Stimulated activated CD4-positive, alpha-beta T cell treated with anti-CD3 and anti-CD28 coated beads, Interleukin-4, amount 100 ng/mL, for 24 hours (primary cell): ENCODE results near the gene SEMA6A.

Experiments
- DNase-seq: peaks from one replicate; pipeline ENCODE4 v3.0.0-alpha.2; 2020

SEMA6A gene

DNA sequence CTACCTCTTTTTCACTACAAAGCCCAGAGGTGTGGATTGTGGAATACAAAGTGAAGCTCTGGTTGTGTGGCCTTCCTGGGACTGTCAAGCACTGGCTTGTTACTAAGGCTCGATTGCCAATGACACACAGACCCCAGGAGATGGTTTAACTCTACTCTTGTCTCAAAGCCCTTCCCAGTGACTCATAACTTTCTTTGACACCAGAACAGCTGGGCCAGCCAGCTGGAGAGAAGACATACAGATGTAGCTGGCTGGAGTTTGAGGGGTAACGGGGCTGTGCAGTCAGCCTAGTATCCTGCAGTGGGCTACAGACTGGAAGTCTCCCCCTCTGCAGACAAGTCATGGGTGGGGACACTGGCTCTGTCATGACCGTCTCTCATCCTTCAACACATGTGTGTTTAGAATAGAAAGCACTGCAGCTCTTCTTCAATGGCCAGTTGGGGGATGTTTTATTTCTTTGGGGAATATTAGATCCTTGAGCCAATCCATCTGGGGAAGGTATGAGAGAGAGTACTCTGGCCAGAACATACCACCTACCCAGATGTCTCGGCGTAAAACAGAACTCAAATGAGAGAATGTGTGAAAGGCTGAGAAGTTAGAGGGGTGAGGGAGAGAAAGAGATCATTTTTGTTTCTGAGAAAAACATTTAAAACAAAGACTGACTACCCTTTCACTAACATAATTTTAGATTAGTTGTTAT, 53.3 kb downstream of the SEMA6A start:
- DNase-seq = no peak

DNA sequence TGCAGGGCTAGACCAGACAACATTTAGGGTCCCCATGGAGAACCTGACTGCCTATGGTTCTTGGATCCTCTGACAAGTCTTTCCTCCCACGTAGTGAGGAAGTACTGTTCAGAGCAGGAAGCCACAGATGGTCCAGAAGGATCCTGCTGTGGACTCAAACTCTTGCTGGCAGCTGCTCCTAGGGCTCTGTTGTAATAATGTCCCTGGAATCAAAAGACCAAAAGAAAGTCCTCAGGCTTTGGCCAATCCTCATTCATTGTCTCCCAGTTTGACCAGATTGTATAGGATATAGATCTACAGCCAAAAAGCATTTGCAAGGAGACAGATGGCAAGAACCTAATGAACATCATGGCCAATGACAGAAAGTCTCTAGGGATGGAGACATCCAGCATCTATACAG, 53.9 kb downstream of the SEMA6A start:
- no peak for DNase-seq

DNA sequence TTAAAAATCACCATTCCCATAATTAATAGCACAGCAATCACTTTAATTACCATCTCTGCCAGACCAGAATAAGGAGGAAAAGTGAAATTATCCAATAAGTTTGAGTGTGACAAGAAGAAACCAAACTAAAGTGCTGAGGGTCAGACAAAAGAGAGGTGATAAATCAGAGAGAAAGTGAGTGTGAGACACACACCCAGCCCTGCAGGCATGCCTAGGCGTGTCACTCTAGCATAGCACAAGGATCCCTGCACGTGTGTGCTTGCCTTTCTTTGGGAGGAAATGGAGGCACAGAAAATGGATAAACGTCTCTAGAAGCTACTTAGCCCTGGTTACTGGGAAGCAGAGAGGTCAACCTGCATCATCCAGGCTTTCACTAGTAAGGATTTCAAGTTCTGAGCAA, 56.2 kb downstream of the SEMA6A start:
- no peak for DNase-seq

DNA sequence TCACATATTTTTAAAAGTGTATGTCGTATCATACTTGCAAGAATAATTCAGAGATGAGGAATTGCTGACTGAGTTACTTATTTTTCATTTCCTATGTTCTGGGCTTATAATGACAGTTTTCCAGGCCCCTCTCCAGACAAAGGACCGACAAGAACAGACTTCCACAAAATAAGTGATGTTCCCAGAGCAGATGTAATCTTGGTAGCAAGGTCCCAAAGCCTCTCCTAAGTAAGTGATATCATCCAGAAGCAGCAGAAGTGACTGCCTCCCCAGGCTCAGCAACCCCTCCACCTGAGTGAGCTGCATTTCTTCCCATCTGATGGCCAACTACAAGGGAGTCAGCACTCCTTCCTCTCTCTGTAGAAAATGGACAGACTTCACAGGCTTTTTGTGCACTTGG, 57.1 kb downstream of the SEMA6A start:
- no peak for DNase-seq

DNA sequence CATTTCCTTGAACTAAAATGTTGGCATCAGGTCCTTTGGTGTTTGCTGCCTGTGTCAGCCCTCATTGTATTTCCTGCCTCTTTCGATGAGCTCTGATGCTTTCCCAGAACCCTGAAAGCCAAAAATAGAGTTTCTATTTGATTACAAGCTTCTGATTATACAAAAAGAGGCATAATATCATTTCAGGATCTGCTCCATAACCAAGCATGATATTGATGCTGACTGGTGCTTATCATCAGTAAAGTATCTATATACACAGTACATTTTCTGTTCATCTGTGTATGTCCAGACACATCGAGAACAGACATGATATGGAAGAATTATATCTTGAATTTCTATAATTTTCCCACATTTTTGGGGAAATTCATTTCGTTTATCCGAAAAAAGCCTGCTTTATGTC, 58.6 kb downstream of the SEMA6A start:
- DNase-seq = no peak

DNA sequence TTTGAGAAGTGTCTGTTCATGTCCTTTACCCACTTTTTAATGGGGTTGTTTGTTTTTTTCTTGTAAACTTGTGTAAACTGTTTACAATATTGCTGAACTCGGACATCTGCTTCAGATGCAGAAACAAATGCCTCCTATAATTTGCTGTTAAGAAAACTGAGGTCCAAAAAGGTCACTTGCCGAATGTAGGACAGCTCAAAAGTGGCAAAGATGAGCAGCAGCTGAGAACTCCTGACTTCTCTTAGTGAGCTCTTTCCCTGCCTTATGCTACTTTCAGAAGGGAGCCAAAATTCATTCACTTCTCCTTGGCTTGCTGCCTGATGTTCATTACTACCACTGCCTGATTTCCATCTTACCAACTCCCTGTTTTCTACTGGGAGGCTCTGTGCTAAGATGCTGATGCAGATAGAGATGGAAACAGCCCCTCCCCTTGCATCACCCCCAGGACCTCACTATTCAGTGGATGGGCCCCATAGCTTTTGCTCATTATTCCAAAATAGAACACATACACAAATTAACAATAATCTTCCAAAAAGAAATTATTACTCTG, 60.1 kb downstream of the SEMA6A start:
- no peak for DNase-seq

DNA sequence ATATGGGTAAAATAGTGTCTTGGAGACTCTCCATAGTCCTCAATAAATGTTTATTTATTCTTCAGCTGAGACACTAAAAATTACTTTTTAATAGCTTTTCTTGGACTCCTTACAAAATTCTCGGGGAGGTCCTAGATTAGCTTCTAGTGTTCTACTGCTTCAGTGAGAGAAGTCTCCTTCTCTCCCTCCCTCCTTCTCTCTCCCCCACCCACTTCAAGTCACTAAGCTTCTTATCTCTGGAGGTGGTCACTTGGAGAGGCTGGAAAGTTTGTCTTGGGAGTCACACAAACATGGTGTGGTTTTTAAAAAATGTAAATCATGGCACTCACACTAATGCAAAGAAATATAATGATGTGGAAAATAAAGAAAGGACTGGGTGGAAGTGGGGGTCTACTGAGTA, 64.1 kb downstream of the SEMA6A start:
- no peak for DNase-seq

DNA sequence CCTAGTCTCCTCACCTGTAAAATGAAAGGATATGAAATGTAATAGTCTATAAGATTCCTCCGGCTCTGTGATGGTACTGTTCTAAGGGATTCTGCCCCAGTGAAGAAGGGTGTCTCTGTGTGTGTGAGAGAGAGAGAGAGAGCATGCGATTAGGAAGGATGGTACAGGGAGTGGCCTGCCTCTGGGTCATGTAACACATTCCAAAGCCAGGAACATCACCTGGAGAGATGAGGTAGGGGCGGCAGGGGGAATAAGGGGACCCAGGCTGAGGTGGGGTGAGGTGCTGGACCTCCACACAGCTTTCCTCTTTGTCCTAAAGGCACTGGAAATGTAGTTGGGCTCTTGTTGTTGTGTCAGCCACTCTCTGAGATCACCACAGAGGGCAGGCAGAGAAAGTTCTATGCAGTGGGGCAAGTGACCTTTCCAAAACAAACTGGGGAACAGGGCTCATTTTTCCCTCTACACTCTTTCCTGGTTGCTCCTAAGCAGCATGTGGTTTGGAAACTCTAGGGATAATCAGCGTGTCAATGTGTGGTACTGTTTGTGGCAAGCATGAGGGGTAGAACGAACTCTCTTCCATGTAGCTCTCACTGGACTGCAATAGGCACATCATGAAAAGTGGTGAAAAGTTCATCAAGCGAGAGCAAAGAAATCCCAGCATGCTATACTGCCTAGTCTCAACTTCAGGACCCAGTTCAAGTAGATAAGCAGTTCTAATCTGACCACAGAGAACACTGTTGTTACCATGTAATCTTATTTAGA, 65.0 kb downstream of the SEMA6A start:
- DNase-seq = no peak

DNA sequence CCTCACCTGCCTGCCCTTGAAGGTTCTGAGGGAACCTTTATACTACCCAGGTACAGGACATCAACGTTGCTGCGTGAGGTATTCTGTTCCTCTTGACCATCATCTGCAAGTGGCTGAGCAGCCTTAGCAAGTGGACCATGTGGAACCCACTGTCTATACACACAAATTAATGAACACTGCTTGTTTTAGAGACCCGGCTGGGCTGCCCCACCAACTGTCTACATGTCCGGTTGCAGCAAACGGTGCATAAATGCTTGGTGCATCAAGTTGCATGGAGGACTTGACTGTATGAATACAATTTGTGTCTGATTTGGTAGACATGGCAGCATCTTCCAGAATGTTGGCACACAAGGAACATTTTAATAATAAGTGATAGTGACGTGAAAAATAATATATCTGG, 65.8 kb downstream of the SEMA6A start:
- no peak for DNase-seq

DNA sequence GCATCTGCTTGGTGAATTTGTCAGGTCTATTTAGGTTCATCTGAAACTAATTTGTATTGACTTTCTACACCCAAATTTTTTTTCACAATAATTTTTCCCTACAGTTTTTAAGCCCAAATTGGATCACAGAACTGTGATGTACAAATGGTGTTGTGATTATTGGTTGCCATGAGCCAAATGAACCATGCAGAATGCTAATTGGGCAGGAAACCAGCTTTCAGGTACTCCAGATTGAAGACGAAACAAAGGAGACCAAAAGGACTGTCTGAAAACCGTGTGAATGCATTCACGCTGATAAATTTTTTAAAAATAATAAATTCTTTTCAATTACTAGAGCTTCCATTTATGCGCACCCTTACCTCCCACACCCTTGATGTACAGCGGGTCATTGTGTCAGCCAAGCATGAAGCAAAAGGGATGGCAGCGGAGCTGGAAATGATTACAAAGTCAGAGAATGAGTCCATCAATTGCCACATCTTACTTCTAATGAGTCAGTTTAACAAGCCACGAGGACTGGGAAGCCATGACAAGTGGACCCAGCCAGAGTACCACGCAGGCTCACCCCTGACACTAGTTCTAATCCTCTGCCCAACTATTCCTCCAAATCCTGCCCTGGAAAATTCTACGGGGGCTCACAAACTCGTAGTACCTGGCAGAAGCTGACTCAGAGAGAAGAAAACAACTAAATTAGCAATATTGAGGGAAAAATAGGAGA, 66.5 kb downstream of the SEMA6A start:
- no peak for DNase-seq

DNA sequence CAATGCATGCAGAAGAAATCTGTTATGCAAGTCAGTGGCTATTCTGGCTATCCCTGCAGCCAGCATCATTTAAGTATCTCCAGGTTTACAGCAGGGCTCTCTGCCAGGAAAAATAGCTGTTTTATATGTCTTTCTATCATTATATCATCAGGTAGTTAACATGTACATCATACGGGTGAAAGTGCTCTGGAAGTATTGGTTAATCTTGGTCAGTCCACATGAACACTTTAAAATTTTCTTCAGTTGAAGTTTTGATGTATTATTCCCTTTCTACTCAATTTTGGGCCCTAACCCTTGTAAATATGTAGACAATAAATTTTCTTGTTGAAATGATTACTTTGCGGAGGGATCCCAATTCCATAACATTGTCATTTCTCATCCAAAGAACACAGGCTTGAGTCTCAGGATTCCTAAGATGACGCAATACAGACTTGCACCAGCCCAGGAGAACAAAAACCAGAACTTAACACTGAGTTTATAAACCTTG, 67.5 kb downstream of the SEMA6A start:
- DNase-seq = no peak

DNA sequence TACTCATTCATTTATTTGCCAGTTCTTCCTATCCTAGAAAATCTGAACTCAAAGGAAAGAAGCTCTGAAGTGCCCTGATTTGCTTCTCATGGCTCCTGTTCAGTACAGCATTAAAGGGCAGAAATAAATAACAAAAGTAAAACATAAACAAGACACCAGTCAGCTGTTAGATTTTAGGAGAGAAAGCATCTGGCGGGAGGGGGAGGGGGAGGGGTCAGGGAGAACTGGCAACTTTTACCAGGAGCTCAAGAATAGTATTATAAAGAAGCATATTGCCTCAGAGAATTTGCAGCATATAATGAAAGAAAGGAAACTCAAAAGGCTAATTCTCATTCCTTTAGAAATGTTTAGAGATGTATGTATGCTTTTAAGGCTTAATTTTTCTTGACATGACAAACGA, 68.1 kb downstream of the SEMA6A start:
- no peak for DNase-seq

DNA sequence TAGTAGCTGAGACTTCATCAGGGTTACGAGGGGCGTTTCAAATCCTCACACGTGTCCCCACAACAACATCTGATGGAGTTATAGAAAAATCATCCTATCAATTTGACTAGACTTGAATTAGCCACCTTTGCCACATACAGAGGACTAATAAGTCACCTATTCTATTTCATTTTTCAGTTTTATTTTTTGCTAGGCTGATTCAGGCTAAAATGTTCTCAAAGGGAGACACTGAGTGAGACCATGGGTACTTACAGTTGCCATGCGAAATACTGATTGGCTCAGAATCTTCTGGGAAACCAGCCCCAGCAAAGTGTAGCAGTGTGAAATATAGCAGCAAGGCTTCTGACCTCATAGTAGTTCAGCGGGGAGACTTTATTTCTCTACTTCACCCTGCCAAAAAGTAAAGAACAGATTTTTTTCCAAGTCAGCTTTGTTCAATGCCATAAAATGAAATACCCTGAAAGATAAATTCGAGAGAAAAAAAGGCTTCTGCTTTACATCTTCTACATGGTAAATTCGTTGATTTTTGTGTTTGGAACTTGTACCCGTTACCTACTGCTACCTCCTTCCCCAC, 69.9 kb downstream of the SEMA6A start:
- DNase-seq = no peak

DNA sequence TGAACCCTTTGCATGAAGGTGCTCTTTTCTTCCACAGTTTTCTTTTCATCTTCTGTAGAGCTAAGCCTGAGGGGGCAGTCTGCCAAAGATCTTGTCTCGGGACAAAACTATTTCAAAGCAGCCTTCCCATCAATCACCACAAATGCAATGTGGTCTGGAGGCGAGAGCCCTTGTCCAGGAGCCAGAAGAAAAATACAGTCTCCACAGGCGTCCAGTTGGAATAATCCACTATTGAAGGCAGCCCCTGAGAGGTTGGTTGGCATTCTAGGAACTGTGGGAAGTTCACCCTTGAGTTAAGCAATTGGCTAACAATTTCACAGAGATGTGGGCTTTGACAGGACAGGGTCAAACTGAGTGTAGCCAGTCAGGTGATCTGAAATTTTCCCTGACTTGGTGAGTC, 72.0 kb downstream of the SEMA6A start:
- no peak for DNase-seq

DNA sequence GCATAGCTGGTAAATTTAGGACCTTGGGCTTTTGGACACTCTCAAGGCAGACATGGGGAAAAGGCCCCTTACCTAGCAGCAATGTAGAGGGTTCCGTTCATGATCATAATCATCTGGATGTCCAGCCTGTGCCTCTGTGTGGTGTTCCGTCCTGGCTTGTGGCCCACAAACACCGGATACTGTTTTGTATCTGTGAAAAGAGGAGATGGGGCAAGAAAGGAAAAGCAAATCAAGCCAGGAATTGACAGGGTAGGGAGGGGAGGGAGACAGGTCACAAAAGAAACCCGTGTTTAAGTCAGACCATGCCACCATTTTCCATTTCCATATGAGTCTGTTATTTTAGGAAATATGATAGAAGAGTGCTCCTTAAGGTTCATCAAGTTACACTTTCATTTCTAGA, 72.5 kb downstream of the SEMA6A start:
- DNase-seq = no peak

DNA sequence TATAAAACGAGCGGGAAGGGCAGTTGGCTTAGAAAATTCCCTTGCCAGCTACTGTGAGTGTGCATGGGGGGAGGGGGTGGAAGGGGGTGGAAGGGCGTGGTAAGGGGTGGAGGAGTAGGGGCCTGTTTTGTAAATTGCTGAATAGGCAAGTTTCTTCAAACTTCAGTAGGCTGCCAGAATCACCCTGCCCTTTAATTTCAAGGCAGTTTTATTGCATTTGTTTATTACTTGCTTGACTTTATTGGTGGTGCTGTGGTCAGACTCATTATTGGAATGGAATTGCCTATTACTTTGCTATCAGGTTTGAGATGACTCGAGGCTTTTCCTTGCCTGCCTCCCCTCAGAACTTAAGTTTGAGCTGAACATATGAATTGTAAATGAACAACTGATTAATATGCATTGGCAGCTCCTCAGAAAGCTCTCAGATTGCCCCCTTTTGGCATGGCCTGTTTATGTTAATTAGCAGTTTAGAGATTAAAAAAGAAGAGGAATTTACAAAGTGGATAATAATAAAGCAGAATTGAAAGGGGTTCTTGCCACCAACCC, 76.0 kb downstream of the SEMA6A start:
- DNase-seq = no peak

DNA sequence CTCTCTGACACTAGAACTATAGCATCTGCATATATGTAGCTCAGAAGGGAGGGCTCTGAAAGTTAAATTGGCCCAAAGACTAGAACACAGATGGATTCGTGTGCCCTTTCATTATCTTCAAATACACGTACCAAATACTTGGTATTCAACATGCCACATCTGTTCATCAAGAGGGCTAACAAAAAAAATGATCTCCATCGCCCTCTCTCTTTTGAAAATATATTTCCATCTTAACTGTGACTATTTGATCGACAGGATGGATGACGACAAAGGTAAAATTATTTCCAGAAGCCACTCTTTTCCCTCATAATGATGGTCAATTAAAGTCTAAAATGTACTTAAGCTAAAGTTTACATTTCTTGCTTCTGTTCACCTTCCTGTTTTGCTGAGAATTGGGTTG, 77.0 kb downstream of the SEMA6A start:
- no peak for DNase-seq

DNA sequence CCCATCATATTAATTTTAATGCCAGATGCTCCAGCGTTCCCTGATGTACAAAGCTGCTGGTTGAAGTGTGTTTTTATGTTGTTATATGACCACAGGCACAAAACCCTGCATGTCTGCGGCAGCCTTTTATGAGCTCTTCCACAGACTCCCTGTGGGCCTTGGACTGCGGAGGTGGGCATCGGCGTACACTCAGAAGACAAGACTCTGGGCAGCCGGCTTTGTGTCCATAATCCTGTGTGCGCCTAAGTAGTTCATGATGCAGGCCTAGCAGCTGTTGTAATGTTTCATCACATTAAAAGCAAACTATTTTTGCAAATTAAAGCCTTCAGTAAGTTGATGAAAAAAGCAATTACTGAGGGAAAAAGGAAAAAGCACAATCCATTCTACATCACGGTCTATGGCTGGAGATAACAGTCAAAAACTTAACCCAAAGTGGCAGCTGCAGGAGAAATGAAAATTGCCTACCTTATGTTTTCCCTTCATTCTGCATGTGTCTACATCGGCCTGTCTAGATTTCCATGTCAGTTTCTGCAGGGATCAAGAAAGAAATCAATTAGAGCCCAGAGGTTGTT, 78.8 kb downstream of the SEMA6A start:
- DNase-seq = no peak

DNA sequence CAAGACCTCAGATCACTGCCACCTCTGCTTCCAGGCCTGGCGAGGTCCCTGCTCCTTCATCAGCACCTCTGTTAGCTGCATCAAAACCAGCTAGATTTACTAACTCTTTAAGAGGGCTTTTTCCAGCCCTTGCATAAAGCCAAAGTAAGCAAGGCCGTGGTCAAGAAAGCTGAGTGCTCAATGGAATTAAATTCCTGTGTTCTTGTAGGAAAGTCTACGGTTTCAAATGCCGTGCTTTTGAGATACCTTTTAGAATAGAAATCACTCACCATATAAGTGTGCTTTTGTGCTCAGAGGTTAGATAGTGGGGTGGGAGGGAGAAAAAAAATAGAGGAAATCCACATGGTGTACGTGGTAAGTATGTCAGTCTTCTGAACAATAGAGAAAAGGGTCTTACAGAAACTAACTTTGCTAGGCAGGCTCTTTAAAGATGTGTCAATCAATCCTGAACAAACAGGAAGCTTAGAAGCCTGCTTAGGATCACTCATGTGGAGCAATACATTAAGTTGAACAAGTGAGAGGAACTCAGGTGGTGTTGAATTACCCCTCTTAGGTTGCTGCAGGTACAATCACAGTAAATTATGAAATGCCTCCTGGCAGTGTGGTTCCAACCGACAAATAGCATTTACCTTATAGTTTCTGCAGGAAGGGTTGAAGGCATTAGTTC, 79.7 kb downstream of the SEMA6A start:
- no peak for DNase-seq

DNA sequence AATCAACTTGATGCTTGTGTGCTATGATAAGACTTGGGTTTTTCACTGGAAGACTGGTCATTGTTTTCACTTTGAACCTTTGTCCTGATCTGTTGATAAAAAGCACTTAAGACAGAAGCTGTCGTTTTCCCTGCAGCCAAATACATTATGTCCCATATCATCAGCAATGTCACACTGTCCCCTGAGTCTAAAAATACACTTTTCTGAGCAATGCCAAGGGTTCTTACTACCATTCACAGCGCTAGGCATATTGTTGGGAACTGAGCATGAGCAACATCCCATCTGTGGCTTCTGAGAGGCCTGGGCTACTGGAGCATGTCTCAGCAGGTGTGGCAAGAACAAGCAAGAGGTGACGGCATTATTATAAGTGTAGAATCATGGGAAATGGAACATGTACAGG, 81.8 kb downstream of the SEMA6A start:
- DNase-seq = no peak

DNA sequence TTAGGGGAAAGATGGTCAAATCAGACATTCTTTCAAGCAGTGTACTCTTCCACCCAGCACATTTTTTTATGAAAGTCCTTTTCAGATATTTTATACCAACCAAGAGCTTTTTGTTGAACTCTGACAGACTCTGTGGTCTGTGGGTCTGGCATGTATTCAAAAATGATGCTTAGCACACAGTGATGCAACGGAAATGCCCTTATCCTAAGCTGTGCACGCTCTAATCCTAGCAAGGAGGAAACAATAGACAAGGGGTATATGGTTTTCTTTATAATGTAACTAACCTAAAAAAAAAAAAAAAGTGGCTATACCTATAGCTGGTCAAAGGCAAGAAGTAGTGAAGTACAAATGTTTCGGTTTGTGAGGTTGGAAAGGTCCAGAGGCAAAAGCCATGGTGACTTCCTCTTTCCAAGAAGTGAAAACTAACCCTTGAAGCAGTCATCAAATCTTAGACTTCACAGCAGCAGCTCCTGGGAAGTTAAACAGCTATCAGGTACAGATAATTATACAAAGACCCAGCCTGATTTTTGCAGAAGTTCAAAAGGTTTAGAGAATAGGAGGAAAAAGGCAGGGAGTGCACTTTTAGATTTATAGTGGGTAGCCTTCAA, 82.5 kb downstream of the SEMA6A start:
- DNase-seq = no peak
